HepG2 (cell line): ENCODE data around the gene SNAPC4. TPM values are rescaled to one million over a fixed set of nuclear protein-coding genes. Genes with fewer than 3 reads are reported as not detected.

Experiments used
- ELF1 ChIP-seq: sonication (generic); formaldehyde crosslinking; IDR thresholded peaks from 2 replicates; pipeline ENCODE4 v1.4.0; 2020; ENCODE audit warnings: missing genetic modification reagents
- GFI1 ChIP-seq: sonication (generic); formaldehyde crosslinking; IDR thresholded peaks from 2 replicates; pipeline ENCODE4 v1.5.0; 2020; ENCODE audit warnings: missing genetic modification reagents, mild to moderate bottlenecking, borderline replicate concordance
- HNRNPUL1 ChIP-seq: fragments of 200-400 bp; formaldehyde crosslinking; IDR thresholded peaks from 2 replicates; pipeline ENCODE4 v1.6.1; 2017; ENCODE audit warnings: low read depth, mild to moderate bottlenecking, low read length, moderate library complexity
- MEIS1 ChIP-seq: sonication (generic); formaldehyde crosslinking; IDR thresholded peaks from 2 replicates; pipeline ENCODE4 v1.9.0; 2021; ENCODE audit warnings: mild to moderate bottlenecking, missing genetic modification reagents, moderate library complexity, borderline replicate concordance
- NFE2 ChIP-seq: sonication (generic); formaldehyde crosslinking; IDR thresholded peaks from 2 replicates; pipeline ENCODE4 v1.4.0; 2020; ENCODE audit warnings: missing genetic modification reagents
- NPAS2 ChIP-seq: sonication (generic); formaldehyde crosslinking; IDR thresholded peaks from 2 replicates; pipeline ENCODE4 v1.8.0; 2022; ENCODE audit warnings: mild to moderate bottlenecking, missing genetic modification reagents, borderline replicate concordance
- PAWR ChIP-seq: sonication (generic); formaldehyde crosslinking; IDR thresholded peaks from 2 replicates; pipeline ENCODE4 v1.4.0; 2020; ENCODE audit warnings: missing genetic modification reagents, mild to moderate bottlenecking, borderline replicate concordance
- PAX8 ChIP-seq: sonication (generic); formaldehyde crosslinking; IDR thresholded peaks from 2 replicates; pipeline ENCODE4 v1.8.0; 2022; ENCODE audit warnings: mild to moderate bottlenecking, missing genetic modification reagents, borderline replicate concordance
- POLR2AphosphoS5 ChIP-seq: IDR thresholded peaks from 2 replicates; pipeline ENCODE4 v1.6.1; 2012; ENCODE audit warnings: low read depth, low read length
- POLR2G ChIP-seq: fragments of 200-400 bp; formaldehyde crosslinking; IDR thresholded peaks from 2 replicates; pipeline ENCODE4 v1.6.1; 2018; ENCODE audit warnings: mild to moderate bottlenecking, low read depth, low read length, moderate library complexity
- SCMH1 ChIP-seq: sonication (generic); formaldehyde crosslinking; IDR thresholded peaks from 2 replicates; pipeline ENCODE4 v1.9.0; 2021; ENCODE audit warnings: missing genetic modification reagents, mild to moderate bottlenecking, borderline replicate concordance
- SNAPC2 ChIP-seq: sonication (generic); formaldehyde crosslinking; IDR thresholded peaks from 2 replicates; pipeline ENCODE4 v1.8.1; 2022; ENCODE audit warnings: mild to moderate bottlenecking, missing genetic modification reagents
- SP4 ChIP-seq: sonication (generic); formaldehyde crosslinking; IDR thresholded peaks from 2 replicates; pipeline ENCODE4 v1.8.1; 2023; ENCODE audit warnings: mild to moderate bottlenecking, missing genetic modification reagents
- SPEN ChIP-seq: sonication (generic); formaldehyde crosslinking; IDR thresholded peaks from 2 replicates; pipeline ENCODE4 v1.5.1; 2020; ENCODE audit warnings: low read depth, mild to moderate bottlenecking, missing genetic modification reagents
- TCF12 ChIP-seq, 2 experiments: fragments of 450-650 bp in 1 of 2; sonication (generic) in 1 of 2; formaldehyde crosslinking in 1 of 2; IDR thresholded peaks; 2 replicates each; pipeline versions ENCODE4 v1.6.1 to v1.8.0; 2017 to 2022; ENCODE audit warnings: antibody characterized with exemption in 1 of 2, mild to moderate bottlenecking in 1 of 2, missing genetic modification reagents in 1 of 2, moderate library complexity in 1 of 2
- ZNF205 ChIP-seq: IDR thresholded peaks from 2 replicates; pipeline ENCODE4 v1.6.1; 2018; ENCODE audit warnings: missing biosample characterization, missing genetic modification reagents
- ZNF281 ChIP-seq: sonication (generic); formaldehyde crosslinking; IDR thresholded peaks from 2 replicates; pipeline ENCODE4 v1.4.0; 2020; ENCODE audit warnings: missing genetic modification reagents, borderline replicate concordance
- ZNF598 ChIP-seq: sonication (generic); formaldehyde crosslinking; IDR thresholded peaks from 2 replicates; pipeline ENCODE4 v1.5.1; 2020; ENCODE audit warnings: mild to moderate bottlenecking, missing genetic modification reagents, borderline replicate concordance
- ZNF747 ChIP-seq: sonication (generic); formaldehyde crosslinking; IDR thresholded peaks from 2 replicates; pipeline ENCODE4 v1.8.1; 2023; ENCODE audit warnings: missing genetic modification reagents, mild to moderate bottlenecking, borderline replicate concordance
- ZNF775 ChIP-seq: sonication (generic); formaldehyde crosslinking; IDR thresholded peaks from 2 replicates; pipeline ENCODE4 v1.4.0; 2020; ENCODE audit warnings: missing genetic modification reagents, mild to moderate bottlenecking, moderate library complexity, borderline replicate concordance
- ZSCAN31 ChIP-seq: sonication (generic); formaldehyde crosslinking; IDR thresholded peaks from 2 replicates; pipeline ENCODE4 v1.5.0; 2020; ENCODE audit warnings: low read depth, mild to moderate bottlenecking, missing genetic modification reagents
- polyA plus RNA-seq, 8 experiments: library from polyadenylated mRNA; depleted of rRNA in 3 of 8; stranded (reverse) in 7 of 8; unstranded in 1 of 8; fragments of >200 nt; fragmentation: Illumina TruSeq in 4 of 8; extraction: Trizol in 4 of 8; gene quantifications; 2 replicates each; pipeline versions ENCODE4 v1.2.1 to v1.2.3, GENCODE V29; 2011 to 2016; ENCODE audit warnings: low read depth in 4 of 8, missing spikeins in 1 of 8, mixed read lengths in 1 of 8; ENCODE audit not compliant: insufficient read depth in 1 of 8
- total RNA-seq, 5 experiments: library from RNA; depleted of rRNA; stranded (reverse); fragments of >200 nt; fragmentation: Illumina TruSeq; extraction: Trizol; gene quantifications; 2 replicates each; pipeline ENCODE4 v1.2.3, GENCODE V29; 2016; ENCODE audit warnings: low read depth in 1 of 5
- TF ChIP-seq, protein P1 (sequence below): sonication (generic); formaldehyde crosslinking; IDR thresholded peaks from 2 replicates; pipeline ENCODE4 v1.4.0; 2020; ENCODE audit warnings: missing genetic modification reagents, borderline replicate concordance
- TF ChIP-seq, protein P2 (sequence below): sonication (generic); formaldehyde crosslinking; IDR thresholded peaks from 2 replicates; pipeline ENCODE4 v1.8.0; 2022; ENCODE audit warnings: missing genetic modification reagents, mild to moderate bottlenecking, moderate library complexity, borderline replicate concordance

Gene SNAPC4
- total and polyA plus RNA-seq, 2 of the 13 experiments (the other 11 are each of a cell fraction or from before 2014, with no cell fraction given) = 2.0 to 6.0 TPM

DNA sequence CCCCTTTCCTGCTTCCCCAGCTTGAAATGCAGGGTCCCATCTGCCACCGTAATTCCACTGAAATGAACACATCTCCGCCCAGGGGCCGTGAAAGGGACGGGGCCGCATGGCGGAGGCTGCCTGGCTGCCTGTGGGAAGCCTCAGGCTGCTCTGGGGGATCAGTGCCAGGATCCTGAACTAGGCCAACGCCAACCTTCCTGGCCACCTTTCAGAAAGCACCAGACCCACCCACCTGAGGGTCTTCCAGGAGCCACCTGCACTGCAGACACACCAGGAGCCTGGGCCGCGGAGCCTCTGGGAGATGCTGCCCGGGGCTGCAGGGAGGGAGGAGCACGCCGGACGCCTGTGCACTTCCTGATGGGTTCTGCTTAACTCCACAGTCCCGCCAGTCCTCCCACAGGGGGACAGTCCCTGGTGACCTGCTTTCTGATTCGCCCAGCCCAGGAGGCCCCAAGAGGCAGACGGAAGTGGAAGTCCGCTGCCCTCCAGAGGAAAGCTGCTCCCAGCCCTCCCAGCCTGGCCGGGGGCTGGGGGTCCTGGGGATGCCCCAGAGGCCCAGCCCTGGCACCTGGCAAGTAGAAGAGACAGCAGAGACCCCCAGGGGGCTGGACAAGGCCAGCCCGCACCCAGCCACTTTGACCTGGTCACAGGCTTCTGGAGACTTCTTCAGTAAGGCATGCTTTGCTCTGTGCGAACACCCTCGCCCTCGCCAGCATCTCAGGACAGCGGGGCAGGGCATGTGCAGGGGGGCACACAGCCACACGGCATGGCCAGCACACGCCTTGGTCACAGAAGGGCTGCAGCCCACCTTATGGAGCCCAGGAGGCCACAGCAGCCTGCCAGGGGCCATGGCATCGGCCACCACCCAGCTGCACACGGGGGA, 26.4 kb downstream of the SNAPC4 start, which contains the start of gene CARD9 (continued):
- TF ChIP-seq ZNF281 (no peak), SPEN (CRISPR knock-in tag) (peak; percentile 44; the same call in 1 of the 2 replicates), ZNF747 (CRISPR knock-in tag) (0 out of 2 replicates have a peak, but pooled peaks have one; percentile 10), ZNF775 (no peak), PAWR (CRISPR knock-in tag) (no peak), ZSCAN31 (CRISPR knock-in tag) (no peak), HNRNPUL1 (no peak), PAX8 (CRISPR knock-in tag) (no peak), NPAS2 (CRISPR knock-in tag) (no peak), POLR2AphosphoS5 (no peak; the same call in 1 of the 2 replicates), ZNF205 (no peak), SP4 (CRISPR knock-in tag) (no peak), TCF12 (IDR thresholded peaks at IDR 0.05) (no peak), TCF12 (CRISPR knock-in tag; IDR thresholded peaks at IDR 0.05) (no peak), ELF1 (peak; percentile 76), SCMH1 (CRISPR knock-in tag) (no peak), SNAPC2 (CRISPR knock-in tag) (no peak), POLR2G (peak; percentile 83), NFE2 (CRISPR knock-in tag) (no peak), ZNF598 (CRISPR knock-in tag) (peak; percentile 14; the same call in 1 of the 2 replicates), MEIS1 (CRISPR knock-in tag) (no peak), GFI1 (CRISPR knock-in tag) (no peak)
- TF ChIP-seq, protein P1, sequence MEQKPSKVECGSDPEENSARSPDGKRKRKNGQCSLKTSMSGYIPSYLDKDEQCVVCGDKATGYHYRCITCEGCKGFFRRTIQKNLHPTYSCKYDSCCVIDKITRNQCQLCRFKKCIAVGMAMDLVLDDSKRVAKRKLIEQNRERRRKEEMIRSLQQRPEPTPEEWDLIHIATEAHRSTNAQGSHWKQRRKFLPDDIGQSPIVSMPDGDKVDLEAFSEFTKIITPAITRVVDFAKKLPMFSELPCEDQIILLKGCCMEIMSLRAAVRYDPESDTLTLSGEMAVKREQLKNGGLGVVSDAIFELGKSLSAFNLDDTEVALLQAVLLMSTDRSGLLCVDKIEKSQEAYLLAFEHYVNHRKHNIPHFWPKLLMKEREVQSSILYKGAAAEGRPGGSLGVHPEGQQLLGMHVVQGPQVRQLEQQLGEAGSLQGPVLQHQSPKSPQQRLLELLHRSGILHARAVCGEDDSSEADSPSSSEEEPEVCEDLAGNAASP = no peak
- TF ChIP-seq, protein P2, sequence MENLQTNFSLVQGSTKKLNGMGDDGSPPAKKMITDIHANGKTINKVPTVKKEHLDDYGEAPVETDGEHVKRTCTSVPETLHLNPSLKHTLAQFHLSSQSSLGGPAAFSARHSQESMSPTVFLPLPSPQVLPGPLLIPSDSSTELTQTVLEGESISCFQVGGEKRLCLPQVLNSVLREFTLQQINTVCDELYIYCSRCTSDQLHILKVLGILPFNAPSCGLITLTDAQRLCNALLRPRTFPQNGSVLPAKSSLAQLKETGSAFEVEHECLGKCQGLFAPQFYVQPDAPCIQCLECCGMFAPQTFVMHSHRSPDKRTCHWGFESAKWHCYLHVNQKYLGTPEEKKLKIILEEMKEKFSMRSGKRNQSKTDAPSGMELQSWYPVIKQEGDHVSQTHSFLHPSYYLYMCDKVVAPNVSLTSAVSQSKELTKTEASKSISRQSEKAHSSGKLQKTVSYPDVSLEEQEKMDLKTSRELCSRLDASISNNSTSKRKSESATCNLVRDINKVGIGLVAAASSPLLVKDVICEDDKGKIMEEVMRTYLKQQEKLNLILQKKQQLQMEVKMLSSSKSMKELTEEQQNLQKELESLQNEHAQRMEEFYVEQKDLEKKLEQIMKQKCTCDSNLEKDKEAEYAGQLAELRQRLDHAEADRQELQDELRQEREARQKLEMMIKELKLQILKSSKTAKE = no peak
